GM21367 (cell line): ENCODE data around the gene NAT14.
"Not testable (repeated sequence)": the region's sequence is repeated elsewhere in the genome, so short reads cannot be mapped to it uniquely, and the experiment has no call there.

Experiments
- ATAC-seq: cut with Tn5 transposase; IDR thresholded peaks from one replicate; pipeline ENCODE4 v1.9.1; 2021; ENCODE audit not compliant: unreplicated experiment

Gene NAT14

GRCh38 chr19:55484593-55485438, at the start of gene NAT14:
Gene NAT14 (plus strand): TSS chr19:55485188. CDS start chr19:55485709, 521 bp downstream.
- no peak for ATAC-seq

- no peak for ATAC-seq
Measured at GRCh38 chr19:55436847-55437246, 48.1 kb upstream of the NAT14 start.

GRCh38 chr19:55437410-55437809, 47.6 kb upstream of the NAT14 start:
- ATAC-seq: no peak

GRCh38 chr19:55439052-55439451, 45.9 kb upstream of the NAT14 start:
- ATAC-seq: no peak

- ATAC-seq: no peak
Measured at GRCh38 chr19:55440411-55441105, 44.4 kb upstream of the NAT14 start.

GRCh38 chr19:55441319-55441691, 43.7 kb upstream of the NAT14 start:
- no peak for ATAC-seq

- no peak for ATAC-seq
Measured at GRCh38 chr19:55441692-55442321, 43.2 kb upstream of the NAT14 start.

GRCh38 chr19:55442372-55442961, 42.5 kb upstream of the NAT14 start:
- no peak for ATAC-seq

- no peak for ATAC-seq
Measured at GRCh38 chr19:55443045-55443823, 41.8 kb upstream of the NAT14 start, which contains the start of gene SHISA7. Gene SHISA7 (minus strand): TSS chr19:55443300. CDS start chr19:55442863, 437 bp downstream.

- no peak for ATAC-seq
Measured at GRCh38 chr19:55443824-55444480, 41.0 kb upstream of the NAT14 start.

- ATAC-seq: no peak
Measured at GRCh38 chr19:55444646-55445045, 40.3 kb upstream of the NAT14 start.

- no peak for ATAC-seq
Measured at GRCh38 chr19:55446060-55446459, 38.9 kb upstream of the NAT14 start.

GRCh38 chr19:55447421-55448174, 37.4 kb upstream of the NAT14 start:
- ATAC-seq: no peak

- not testable (repeated sequence) for ATAC-seq
Measured at GRCh38 chr19:55448175-55448490, 36.9 kb upstream of the NAT14 start.

GRCh38 chr19:55449469-55449868, 35.5 kb upstream of the NAT14 start:
- ATAC-seq: no peak

GRCh38 chr19:55451163-55451964, 33.6 kb upstream of the NAT14 start:
- no peak for ATAC-seq

GRCh38 chr19:55451965-55452748, 32.8 kb upstream of the NAT14 start:
- ATAC-seq: no peak
